OCI-LY7 (cell line): ENCODE results near the gene CLTRN.

ENCODE experiments used
- EZH2phosphoT487 ChIP-seq: fragments of 200-600 bp; sonication (generic); IDR thresholded peaks from 2 replicates; pipeline ENCODE4 v1.6.1; 2018; ENCODE audit warnings: low read depth, borderline replicate concordance, mild to moderate bottlenecking, mixed run types, antibody characterized with exemption, low read length, moderate library complexity, mixed read lengths
- TF ChIP-seq, protein P1 (sequence below): fragments of 200-600 bp; sonication (generic); conservative IDR thresholded peaks from 2 replicates; pipeline ENCODE4 v1.5.1; 2014; ENCODE audit warnings: mild to moderate bottlenecking, antibody characterized with exemption, low read length, moderate library complexity, mixed read lengths

DNA sequence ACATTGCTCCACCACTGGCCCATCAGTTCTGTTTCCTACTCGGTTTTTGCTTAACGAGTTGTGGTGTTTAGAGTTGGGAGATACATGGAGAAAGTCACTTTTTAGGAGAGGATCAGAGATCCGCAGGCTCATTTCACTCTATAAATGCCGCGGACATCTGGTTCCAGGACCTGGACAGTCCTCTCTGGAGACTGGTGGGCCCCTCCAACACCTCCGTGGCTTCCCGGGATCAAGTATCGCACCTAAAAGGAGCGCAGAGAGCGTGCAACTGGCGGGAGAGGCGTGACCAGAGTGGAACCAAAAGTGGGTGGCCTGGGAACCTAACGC lies 9.9 kb upstream of the CLTRN start:
- TF ChIP-seq, protein P1, sequence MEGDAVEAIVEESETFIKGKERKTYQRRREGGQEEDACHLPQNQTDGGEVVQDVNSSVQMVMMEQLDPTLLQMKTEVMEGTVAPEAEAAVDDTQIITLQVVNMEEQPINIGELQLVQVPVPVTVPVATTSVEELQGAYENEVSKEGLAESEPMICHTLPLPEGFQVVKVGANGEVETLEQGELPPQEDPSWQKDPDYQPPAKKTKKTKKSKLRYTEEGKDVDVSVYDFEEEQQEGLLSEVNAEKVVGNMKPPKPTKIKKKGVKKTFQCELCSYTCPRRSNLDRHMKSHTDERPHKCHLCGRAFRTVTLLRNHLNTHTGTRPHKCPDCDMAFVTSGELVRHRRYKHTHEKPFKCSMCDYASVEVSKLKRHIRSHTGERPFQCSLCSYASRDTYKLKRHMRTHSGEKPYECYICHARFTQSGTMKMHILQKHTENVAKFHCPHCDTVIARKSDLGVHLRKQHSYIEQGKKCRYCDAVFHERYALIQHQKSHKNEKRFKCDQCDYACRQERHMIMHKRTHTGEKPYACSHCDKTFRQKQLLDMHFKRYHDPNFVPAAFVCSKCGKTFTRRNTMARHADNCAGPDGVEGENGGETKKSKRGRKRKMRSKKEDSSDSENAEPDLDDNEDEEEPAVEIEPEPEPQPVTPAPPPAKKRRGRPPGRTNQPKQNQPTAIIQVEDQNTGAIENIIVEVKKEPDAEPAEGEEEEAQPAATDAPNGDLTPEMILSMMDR = no peak
- no peak for TF ChIP-seq EZH2phosphoT487
